ENCODE data around the gene GCNA.
"Not testable (repeated sequence)": the region's sequence is repeated elsewhere in the genome, so short reads cannot be mapped to it uniquely, and the experiment has no call there.

Gene GCNA

DNA sequence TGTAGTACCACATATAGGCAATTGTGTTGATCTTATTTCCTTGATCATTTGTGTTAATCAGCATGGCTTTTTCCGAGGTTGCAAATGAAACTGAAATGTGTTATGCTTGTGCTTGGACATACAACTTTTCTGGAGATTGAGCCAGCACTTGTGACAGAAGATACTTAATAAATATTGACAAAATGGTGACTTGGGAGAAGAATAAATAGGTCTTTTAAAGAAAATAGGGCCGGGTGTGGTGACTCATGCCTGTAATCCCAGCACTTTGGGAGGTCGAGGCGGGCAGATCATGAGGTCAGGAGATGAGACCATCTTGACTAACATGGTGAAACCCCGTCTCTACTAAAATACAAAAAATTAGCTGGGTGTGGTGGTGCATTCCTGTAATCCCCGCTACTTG lies 18.5 kb upstream of the GCNA start:
- ATAC-seq, DNase-seq: not testable (repeated sequence)

DNA sequence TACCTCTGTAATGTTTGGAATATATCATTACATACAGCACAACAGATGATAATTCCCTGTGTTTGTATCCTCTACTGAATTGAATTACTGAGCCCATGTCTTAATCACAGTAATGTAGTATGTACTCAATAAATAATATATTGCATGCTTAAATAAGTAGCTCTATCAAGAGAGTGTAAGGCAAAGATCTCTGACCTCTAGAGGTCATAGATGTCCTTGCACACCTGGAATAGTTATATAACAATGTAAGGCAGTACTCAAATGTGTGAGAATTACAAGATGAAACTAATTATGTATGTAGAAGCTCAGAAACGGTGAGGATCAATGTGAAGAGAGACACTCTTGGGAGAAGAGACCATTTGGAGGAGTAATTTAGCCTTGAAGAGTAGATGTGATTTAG lies 14.3 kb upstream of the GCNA start:
- ATAC-seq, result no peak
- no peak for DNase-seq

DNA sequence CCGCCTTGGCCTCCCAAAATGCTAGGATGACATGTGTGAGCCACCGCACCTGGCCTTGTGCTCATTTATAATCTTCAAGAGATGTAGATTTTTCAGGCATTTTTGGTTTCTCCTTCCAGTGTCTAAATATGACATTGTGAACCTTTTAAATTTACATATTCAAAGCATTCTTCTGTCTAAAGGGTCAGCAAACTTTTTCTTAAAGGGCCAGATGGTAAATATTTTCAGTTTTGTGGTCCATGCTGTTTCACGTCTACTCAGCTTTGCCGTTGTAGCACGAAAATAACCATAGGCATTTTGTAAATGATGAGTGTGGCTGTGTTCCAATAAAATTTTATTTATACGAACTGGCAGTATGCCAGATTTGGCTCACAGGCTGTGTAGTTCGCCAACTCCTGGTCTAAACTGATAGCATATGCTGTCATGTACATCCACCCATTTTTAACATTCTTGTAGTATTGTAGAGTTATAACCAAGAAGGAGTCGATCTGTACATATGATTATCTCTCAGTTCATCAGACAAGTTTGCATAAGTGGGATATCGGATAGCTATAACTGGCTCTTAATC lies 12.7 kb upstream of the GCNA start:
- DNase-seq (no peak), ATAC-seq (no peak)

DNA sequence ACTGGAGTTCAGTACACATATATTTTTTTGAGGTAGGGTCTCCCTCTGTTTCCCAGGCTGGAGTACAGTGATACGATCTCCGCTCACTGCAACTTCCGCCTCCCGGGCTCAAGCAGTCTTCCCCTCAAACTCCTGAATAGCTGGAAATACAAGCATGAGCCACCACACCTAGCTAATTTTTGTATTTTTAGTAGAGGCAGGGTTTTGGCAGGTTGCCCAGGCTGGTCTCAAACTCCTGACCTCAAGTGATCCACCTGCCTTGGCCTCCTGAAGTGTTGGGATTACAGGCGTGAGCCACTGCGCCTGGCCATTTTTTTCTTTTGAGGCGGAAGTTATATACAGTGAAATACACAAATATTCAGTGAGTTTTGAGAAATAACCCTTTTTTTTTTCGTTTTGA lies 6.8 kb upstream of the GCNA start:
- not testable (repeated sequence) for DNase-seq, ATAC-seq

DNA sequence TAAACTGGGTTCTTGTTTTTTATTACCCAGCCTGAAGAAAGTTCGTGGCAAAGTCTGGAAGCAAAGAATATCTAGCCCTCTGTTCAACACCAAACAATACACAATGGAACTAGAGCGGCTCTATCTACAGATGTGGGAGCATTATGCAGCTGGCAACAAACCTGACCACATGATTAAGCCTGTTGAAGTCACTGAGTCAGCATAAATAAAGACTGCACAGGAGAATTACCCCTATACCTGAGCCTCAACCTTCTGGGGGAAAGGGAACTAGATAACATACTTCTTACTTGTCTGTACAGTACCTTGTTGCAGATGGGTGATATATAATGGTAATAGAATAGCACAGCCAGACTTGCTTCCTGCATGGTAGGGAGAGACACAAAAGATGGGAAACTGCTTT lies 4.6 kb upstream of the GCNA start:
- no peak for DNase-seq
- no peak for ATAC-seq

DNA sequence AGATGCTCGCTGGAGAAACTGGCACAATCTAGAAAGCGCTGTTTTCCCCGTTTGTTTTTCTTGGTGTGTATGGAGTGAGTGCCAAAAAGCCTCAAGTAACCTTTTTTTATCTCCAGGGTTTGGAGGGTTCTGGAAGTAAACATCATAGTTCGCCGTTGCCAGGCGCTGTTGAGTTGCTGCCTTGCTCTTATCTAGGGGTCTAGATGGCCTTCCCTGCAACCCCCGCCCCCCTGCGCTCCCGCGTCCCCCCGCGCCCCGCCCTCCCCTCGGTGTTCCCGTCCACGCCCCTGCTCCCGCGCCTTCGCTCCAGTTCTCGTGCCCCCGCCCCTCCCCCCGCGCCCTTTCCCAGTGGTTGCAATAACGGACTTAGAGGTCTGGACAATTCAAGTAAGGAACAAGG lies 555 bp upstream of the GCNA start:
- ATAC-seq (no peak), DNase-seq (no peak)

DNA sequence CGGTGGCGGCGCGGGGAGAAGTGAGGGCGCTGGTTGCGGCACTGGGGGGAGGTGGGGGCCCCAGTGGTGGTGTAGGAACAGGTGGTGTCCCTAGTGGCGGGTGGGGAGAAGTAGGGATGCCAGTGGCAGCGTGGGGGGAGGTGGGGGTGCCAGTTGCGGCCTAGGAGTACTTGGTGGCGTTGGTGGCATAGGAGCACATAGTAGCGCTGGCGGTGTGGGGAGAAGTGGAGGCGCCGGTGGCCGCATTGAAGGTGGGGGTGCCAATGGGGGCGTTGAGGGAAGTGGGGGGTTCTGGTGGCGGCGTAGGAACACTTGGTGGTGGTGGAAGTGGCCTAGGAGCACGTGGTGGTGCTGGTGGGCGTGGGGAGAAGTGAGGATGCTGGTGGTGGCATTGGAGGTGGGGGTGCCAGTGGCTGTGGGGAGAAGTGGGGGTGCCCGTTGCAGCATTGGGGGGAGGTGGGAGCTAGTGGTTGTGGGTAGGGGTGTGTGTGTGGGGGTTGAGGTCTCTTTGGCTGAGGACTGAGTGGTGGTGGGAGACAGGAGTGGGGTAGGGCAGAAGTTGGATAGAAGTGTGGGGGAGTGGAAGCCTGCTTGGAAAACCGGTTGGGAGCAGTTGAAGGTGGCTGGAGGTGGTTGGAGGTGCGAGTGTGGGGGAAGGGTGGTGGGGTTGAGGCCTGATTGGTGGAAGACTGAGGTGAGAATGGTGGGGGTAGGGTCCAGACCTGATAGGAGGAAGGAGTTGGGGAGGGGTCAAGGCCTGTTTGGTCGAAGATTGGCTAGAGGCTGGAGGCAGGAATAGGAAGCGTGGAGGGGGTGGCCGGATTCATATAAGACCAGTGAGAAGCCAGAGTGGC lies 1.1 kb downstream of the GCNA start:
- no peak for ATAC-seq
- DNase-seq, result no peak

DNA sequence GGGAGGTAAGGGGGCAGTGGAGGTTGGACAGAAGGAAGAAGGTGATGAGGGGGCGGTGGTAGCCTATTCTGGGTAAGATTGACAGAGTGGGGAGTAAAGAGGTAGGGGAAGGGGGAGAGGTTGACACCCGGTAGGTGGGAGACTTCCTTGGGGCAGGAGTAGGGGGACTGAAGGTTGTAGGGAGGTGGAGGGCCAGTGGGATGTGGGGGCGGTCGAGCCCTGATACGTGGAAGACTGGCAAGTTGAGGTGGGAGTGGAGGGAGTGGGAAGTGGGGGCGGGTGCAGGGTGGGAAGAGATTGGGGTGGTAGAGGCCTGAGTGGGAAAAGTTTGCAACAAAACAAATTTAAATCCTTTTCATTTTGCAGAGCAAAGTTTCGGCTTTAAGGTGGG lies 1.7 kb downstream of the GCNA start:
- ATAC-seq (no peak), DNase-seq (no peak)

DNA sequence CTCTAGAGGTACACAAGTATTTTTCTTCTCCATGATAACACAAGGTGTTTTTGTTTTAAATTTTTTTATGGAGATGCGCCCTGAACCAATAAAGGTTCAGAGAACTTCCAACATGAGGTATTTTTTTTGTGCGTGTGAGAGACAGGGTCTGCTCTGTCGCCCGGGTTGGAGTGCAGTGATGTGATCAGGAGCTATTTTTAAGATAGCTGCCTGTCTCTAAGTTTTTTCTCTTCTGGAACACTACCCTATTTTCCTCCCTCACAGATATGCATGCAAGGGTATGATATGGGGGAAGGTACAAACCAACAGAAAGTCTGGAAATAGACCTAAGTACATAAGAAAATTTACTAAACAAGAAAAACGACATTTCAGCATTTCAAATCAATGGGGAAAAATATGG lies 3.0 kb downstream of the GCNA start:
- DNase-seq, result no peak
- ATAC-seq, result no peak

DNA sequence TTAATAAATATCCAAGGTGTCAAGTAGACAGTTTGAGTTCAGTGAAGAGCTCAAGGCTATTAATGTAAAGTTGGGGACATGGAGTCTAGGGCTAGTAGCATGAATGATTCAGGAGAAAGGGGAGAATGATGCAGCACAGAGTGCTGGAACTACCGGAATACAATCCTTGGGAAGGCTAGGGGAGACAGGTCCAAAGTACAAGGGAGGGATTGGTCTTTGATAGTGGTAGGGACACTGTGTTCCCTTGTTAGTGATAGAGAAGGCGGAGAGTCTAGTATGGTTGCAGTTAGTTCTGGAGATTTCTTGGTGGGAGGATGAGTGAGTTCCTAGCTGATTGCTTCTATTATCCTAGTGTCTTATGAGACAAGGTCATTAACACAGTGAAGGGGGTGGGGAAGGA lies 8.7 kb downstream of the GCNA start:
- ATAC-seq (no peak), DNase-seq (no peak)

DNA sequence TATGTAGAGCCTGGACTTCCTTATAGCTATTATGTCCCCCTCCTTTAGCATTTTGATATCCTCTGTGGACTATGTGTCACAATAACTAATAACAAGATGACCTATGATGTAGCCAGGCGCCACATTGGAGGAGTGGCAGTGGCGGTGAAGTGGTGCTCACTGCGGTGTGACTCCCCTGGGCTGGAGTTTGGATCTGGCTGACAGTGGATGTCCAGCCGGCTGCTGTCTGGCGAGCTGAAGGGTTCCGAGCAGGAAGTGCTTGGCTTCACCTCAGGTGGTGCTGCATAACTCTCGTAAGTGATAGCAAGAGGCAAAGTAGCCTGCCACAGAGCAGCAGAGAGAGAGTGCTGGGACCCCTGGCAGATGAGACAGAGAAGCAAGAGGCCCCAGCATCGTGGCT lies 15.0 kb downstream of the GCNA start:
- DNase-seq, ATAC-seq: not testable (repeated sequence)

DNA sequence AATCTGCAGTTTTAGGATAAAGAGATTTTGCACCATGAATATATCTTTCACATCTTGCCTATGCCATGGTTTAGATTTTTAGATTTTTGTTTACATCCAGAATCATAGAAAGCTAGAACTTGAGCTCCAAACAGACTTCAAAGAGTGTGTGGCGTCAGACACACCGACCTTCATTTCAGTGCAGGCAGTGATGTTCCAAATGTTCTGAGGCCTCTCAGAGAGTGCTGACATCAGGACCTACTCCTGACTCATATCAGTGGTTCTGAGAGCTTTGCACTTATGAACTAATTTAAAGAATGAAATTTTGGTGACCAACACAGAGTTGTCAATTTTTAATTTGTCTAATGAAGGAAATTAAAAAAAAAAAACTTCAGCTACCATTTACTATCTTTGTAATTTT lies 21.7 kb downstream of the GCNA start:
- ATAC-seq (no peak), DNase-seq (no peak)

DNA sequence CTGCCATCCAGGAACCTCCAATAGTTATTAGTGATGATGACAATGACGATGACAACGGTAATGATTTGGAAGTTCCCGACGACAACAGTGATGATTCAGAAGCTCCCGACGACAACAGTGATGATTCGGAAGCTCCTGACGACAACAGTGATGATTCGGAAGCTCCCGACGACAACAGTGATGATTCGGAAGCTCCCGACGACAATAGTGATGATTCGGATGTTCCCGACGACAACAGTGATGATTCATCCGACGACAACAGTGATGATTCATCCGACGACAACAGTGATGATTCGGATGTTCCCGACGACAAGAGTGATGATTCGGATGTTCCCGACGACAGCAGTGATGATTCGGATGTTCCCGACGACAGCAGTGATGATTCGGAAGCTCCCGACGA lies 25.4 kb downstream of the GCNA start:
- ATAC-seq (no peak), DNase-seq (no peak)

DNA sequence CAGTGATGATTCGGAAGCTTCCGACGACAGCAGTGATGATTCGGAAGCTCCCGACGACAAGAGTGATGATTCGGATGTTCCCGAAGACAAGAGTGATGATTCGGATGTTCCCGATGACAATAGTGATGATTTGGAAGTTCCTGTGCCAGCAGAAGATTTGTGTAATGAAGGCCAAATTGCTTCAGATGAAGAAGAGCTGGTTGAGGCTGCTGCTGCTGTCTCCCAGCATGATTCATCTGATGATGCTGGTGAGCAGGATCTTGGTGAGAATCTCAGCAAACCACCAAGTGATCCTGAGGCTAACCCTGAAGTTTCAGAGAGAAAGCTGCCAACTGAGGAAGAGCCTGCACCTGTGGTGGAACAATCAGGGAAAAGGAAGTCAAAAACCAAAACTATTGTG lies 25.9 kb downstream of the GCNA start:
- no peak for DNase-seq

DNA sequence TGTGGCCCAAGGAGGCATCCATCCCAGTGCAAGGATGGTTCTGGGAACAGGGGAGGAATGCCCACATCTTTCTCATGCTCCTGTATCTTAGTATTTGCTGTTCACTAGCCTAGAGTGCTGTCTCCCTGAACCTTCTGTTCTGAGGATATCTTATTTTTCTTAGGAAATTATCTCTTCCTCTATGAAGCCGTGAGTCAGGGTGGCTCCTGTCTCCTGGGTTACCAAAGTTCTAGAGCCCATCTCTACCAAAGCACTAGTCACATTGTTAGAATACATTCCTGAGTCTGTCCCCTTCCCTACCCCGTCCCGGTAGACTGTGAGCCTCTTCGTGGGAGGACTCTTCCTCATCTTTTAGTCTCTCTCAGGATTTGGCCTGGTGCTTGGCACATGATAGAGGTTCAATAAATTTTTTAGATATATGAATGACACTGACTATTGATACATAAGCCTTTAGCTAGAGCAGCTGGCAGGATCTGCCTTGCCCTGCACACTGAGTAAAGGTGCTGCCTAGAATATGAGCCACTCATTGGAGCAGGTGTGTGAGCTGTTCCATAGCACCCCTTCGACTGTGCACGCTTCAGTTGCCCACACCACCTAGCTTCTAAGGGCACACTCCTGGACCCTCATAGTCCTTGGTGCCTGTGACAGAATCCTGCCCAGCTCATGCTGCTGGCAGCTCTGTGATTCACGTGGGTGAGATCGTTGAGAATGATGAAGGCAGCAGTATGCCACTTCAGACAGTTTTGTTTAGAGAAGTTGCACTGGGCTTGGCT lies 26.7 kb downstream of the GCNA start:
- no peak for ATAC-seq
- DNase-seq, result no peak

More for the DNA sequence above, 25.9 kb downstream of the GCNA start:
- ATAC-seq, result no peak

DNA sequence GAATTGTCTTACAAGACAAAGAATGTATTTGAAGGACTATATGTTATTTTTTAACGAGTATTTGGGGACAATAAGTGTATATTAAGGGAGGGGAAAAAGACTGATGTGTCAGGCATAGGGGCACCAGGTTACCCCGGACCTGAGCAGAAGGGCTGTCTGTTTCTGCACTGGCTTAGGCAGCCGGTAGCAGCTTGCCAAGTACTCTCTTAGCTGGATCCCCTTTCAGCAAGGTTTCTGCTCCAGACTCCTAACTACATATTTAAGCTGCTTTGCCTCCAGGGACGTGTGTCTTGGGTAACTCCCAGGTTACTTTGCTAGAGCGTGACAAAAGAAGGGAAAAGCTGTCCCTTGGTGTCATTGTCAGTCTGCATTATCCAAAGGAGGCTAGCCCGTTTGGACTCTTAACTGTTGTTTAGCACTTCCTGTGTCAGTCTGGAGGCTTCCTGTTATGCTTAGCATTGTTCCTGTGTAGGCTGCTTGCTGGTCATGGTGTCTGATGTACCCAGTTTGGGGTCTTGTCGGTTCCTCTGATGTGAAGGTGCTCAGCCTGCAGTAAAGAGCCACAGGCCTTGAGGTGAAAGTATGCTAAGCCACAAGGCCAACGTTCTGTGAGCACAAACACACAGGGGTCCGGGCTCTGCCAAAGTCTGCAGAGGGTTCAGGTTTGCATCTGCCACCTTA lies 28.4 kb downstream of the GCNA start:
- DNase-seq (no peak), ATAC-seq (peak; percentile 40)

DNA sequence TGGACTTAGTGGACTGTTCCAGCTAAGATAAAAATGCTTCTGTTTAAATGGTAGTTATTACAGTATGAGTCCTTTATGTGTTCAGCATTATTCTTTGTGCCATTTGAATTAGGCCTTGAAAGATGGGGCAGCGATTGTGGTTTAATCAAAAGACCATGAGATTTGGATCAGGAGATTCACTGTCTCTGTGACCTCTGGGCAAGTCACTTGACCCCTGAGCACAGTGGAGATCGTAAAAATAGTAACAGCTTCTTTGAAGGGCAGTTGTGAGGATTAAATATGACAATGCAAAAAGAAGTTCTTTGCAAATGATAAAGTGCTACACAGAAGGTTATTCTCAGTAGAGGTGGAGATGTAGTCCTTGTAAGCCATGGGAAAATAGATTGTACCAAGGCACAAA lies 29.3 kb downstream of the GCNA start:
- no peak for ATAC-seq

DNA sequence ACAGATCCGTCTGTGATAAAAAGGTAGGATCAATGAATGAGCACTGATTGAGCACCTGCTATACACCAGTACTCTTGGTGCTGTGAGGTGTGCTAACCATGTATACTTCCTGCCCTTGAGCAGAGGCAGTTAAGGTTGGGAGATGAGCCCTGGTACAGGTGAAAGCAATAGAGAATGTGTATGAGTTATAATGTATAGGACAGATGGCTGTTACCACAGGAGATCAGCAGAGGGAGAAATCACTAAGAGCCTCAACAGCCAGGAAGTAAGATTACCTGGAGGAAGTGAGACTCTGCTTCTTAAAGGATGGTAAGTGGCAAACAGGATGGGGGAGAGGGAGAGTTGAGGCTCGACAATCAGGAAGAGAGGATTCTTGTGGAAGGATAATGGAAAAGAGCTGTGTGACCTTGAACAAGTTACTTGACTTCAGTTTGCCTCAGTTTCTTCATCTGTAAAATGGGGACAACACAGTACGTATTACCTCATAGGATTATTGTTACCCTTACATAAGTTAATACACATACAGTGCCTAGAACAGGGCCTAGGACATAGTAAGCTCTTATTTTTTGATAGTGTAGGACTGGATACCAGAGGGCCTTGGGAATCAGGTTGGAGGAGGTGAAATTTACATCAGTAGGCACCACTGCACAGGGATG lies 31.0 kb downstream of the GCNA start:
- DNase-seq (no peak), ATAC-seq (no peak)

More for the DNA sequence above, 29.3 kb downstream of the GCNA start:
- no peak for DNase-seq

DNA sequence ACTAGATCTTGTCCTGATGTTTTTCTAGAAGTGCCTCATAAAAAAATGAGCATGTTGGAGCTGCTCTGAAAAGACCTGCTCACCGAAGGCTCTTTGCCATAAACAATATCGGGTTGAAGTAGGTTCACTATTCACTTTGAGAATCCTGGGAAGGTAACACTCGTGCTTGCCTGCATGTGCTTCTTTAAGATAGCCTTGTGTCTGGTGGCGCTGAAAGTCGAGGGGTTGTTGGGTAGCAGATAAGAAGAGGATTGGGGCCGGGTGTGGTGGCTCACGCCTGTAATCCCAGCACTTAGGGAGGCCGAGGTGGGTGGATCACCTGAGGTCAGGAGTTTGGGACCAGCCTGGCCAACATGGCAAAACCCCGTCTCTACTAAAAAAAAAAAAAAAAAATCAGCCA lies 33.5 kb downstream of the GCNA start:
- not testable (repeated sequence) for ATAC-seq, DNase-seq

DNA sequence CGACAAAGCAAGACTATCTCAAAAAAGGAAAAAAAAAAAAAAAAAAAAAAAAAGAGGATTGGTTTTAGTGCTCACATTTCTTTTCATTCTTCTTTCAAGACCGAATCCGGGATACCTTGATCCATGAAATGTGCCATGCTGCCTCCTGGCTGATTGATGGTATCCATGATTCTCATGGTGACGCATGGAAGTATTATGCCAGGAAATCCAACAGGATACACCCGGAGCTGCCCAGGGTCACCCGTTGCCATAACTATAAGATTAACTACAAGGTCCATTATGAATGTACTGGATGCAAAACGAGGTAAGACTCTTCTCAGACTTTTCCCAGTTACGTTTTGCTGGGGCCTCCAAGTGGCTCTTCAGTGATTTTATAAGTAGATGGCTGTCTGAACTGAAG lies 34.0 kb downstream of the GCNA start:
- DNase-seq (no peak), ATAC-seq (no peak)

DNA sequence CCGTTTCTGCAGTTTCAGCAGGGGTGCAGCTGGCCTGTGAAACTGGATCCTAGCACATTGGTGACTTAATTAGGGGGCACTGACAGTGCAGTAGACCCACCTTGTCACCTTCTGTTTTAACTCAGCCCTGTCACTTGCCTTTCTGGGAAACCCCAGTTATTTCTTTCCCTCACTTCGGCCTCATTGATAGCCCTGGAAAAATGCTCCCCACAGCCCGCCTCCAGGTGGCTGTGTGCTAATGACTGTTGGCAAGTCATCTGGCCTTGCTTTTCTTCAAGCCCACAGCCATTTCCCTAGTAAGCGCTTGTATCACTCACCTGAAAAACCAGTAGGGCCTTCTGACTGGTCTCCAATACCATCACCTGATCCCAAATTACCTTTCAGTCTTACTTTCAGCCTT lies 36.8 kb downstream of the GCNA start:
- DNase-seq (no peak), ATAC-seq (no peak)

DNA sequence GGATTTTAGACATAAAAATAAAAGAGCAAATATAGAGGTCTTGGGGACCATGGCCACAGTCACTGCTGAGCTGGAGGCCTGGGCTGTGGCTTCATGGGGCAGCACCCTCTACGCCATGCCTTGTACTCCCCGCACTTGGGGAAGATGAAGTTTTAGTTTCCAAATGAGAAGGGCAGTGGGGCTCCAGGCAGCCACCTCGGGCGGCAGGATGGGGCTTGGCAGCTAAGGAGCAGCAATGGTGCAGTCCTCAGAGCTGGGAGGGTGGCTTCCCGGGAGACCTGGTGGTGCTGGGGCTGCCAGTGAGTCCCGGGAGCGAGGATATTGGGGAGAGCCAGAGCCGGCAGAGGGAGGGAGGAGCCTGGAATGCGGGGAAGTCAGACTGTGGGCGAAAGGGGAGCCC lies 37.7 kb downstream of the GCNA start:
- peak; percentile 49 for DNase-seq
- ATAC-seq, result peak; percentile 21
